ENCODE measurements around the gene CACNB4.
"Not testable (repeated sequence)": the region's sequence is repeated elsewhere in the genome, so short reads cannot be mapped to it uniquely, and the experiment has no call there.

CACNB4 gene

DNA sequence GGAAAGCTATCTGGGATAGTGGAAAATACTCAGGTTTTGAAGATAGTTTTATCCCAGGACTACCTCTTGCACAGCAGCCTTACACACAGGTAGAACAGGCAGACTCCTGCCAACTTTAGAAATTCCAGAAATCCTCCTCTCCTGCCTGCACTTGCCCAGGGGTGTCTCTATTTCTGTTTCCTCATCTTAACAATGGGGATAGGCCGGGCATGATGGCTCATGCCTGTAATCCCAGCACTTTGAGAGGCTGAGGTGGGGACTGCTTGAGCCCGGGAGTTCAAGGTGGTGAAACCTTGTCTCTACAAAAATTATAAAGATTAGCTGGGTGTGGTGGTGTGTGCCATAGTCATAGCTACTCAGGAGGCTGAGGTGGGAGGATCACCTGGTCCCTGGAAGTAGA lies 153.7 kb downstream of the CACNB4 start:
- ChIA-PET CTCF (interaction anchor here (0.6 kb wide), 1 partner anchor 59 kb away, joined by 4 read pairs; no protein-coding TSS in a partner anchor), POLR2A (no interaction called here)
- TF ChIP-seq, protein P1, sequence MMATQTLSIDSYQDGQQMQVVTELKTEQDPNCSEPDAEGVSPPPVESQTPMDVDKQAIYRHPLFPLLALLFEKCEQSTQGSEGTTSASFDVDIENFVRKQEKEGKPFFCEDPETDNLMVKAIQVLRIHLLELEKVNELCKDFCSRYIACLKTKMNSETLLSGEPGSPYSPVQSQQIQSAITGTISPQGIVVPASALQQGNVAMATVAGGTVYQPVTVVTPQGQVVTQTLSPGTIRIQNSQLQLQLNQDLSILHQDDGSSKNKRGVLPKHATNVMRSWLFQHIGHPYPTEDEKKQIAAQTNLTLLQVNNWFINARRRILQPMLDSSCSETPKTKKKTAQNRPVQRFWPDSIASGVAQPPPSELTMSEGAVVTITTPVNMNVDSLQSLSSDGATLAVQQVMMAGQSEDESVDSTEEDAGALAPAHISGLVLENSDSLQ (IDR thresholded peaks at IDR 0.05): no peak
- no peak for TF ChIP-seq ELF4 (IDR thresholded peaks at IDR 0.05)
- no peak for TF ChIP-seq L3MBTL2 (conservative IDR thresholded peaks at IDR 0.05)
- TF ChIP-seq FOXK2 (IDR thresholded peaks at IDR 0.05): no peak
- no peak for TF ChIP-seq FOXM1 (IDR thresholded peaks at IDR 0.05; ENCODE audit: borderline replicate concordance)
- DNase-seq (ENCODE audit: extremely low spot score): no peak

- DNase-seq (ENCODE audit: extremely low spot score): no peak
- POLR2A ChIA-PET: no interaction called here
- TF ChIP-seq ARNT (IDR thresholded peaks at IDR 0.05) (no peak), FOXM1 (IDR thresholded peaks at IDR 0.05; ENCODE audit: borderline replicate concordance) (no peak), TARDBP (IDR thresholded peaks at IDR 0.05) (no peak), SUZ12 (IDR thresholded peaks at IDR 0.05) (no peak), L3MBTL2 (conservative IDR thresholded peaks at IDR 0.05) (no peak), FOXA1 (IDR thresholded peaks at IDR 0.05) (no peak), ZNF384 (IDR thresholded peaks at IDR 0.05) (no peak), SP1 (IDR thresholded peaks at IDR 0.05) (no peak), LEF1 (IDR thresholded peaks at IDR 0.05; ENCODE audit: borderline replicate concordance) (no peak), ELF4 (IDR thresholded peaks at IDR 0.05) (no peak)
- CTCF ChIA-PET: no interaction called here
Observed at GRCh38 chr2:151943461-151943860, 155.4 kb downstream of the CACNB4 start.

DNA sequence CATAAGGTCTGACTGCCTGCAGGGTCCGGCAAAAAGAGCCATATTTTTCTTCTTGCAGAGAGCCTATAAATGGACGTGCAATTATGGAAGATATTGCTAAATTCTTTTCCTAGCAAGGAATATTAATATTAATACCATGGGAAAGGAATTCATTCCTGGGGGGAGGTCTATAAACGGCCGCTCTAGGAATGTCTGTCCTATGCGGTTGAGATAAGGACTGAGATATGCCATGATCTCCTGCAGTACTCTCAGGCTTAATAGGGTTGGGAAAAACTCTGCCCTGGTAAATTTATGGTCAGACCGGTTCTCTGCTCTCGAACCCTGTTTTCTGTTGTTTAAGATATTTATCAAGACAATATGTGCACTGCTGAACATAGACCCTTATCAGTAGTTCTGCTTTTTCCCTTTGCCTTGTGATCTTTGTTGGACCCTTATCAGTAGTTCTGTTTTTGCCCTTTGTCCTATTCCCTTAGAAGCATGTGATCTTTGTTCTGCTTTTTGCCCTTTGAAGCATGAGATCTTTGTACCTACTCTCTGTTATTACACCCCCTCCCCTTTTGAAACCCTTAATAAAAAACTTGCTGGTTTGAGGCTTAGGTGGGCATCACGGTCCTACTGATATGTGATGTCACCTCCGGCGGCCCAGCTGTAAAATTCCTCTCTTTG lies 156.2 kb downstream of the CACNB4 start:
- DNase-seq (ENCODE audit: extremely low spot score); CTCF ChIA-PET; POLR2A ChIA-PET: not testable (repeated sequence)

GRCh38 chr2:151937966-151938365 lies 160.9 kb downstream of the CACNB4 start:
- POLR2A ChIA-PET: no interaction called here
- CTCF ChIA-PET: no interaction called here
- TF ChIP-seq L3MBTL2 (conservative IDR thresholded peaks at IDR 0.05): no peak
- no peak for TF ChIP-seq ELF4 (IDR thresholded peaks at IDR 0.05)
- no peak for TF ChIP-seq NFRKB (IDR thresholded peaks at IDR 0.05)
- no peak for TF ChIP-seq TARDBP (IDR thresholded peaks at IDR 0.05)
- TF ChIP-seq SUZ12 (IDR thresholded peaks at IDR 0.05): no peak
- no peak for TF ChIP-seq HDGF (IDR thresholded peaks at IDR 0.05; ENCODE audit: borderline replicate concordance)
- TF ChIP-seq LEF1 (IDR thresholded peaks at IDR 0.05; ENCODE audit: borderline replicate concordance): no peak
- TF ChIP-seq FOXM1 (IDR thresholded peaks at IDR 0.05; ENCODE audit: borderline replicate concordance): no peak
- TF ChIP-seq, protein P1 (IDR thresholded peaks at IDR 0.05): no peak
- no peak for TF ChIP-seq FOXA1 (IDR thresholded peaks at IDR 0.05)
- no peak for TF ChIP-seq CTBP1 (IDR thresholded peaks at IDR 0.05; ENCODE audit: borderline replicate concordance)
- TF ChIP-seq ZNF384 (IDR thresholded peaks at IDR 0.05): no peak
- TF ChIP-seq SP1 (IDR thresholded peaks at IDR 0.05): no peak
- TF ChIP-seq ARNT (IDR thresholded peaks at IDR 0.05): no peak
- no peak for TF ChIP-seq FOXK2 (IDR thresholded peaks at IDR 0.05)
- no peak for TF ChIP-seq BHLHE40 (IDR thresholded peaks at IDR 0.05; ENCODE audit: borderline replicate concordance)
- no peak for DNase-seq (ENCODE audit: extremely low spot score)

DNA sequence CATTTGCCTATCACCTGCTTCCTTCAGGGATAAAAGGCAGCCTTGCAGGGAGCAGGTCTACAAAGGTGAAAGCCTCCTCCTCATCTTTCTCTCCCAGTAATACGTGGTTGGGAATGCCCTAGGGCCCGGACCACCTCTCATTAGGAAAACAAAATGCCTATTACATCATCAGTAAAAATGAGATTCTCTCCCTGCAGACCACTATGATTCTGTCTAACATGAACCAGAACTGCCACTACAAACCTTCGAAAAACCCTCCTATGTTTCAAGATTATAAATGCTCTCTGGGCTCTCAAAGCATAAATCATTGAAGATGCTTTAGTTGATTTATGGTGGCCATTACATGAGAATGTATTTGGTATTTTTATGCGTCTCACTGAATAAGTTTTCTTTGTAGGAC lies 162.2 kb downstream of the CACNB4 start:
- no peak for DNase-seq (ENCODE audit: extremely low spot score)
- ChIA-PET POLR2A (no interaction called here), CTCF (no interaction called here)
- TF ChIP-seq L3MBTL2 (conservative IDR thresholded peaks at IDR 0.05) (no peak), NFRKB (IDR thresholded peaks at IDR 0.05) (no peak), FOXM1 (IDR thresholded peaks at IDR 0.05; ENCODE audit: borderline replicate concordance) (no peak), TARDBP (IDR thresholded peaks at IDR 0.05) (no peak), CTBP1 (IDR thresholded peaks at IDR 0.05; ENCODE audit: borderline replicate concordance) (no peak), HDGF (IDR thresholded peaks at IDR 0.05; ENCODE audit: borderline replicate concordance) (no peak), FOXA1 (IDR thresholded peaks at IDR 0.05) (no peak), ELF4 (IDR thresholded peaks at IDR 0.05) (no peak), SP1 (IDR thresholded peaks at IDR 0.05) (no peak), LEF1 (IDR thresholded peaks at IDR 0.05; ENCODE audit: borderline replicate concordance) (no peak), ZNF384 (IDR thresholded peaks at IDR 0.05) (no peak), SUZ12 (IDR thresholded peaks at IDR 0.05) (no peak), FOXK2 (IDR thresholded peaks at IDR 0.05) (no peak), BHLHE40 (IDR thresholded peaks at IDR 0.05; ENCODE audit: borderline replicate concordance) (no peak), ARNT (IDR thresholded peaks at IDR 0.05) (no peak)
- TF ChIP-seq, protein P1 (IDR thresholded peaks at IDR 0.05): no peak

DNA sequence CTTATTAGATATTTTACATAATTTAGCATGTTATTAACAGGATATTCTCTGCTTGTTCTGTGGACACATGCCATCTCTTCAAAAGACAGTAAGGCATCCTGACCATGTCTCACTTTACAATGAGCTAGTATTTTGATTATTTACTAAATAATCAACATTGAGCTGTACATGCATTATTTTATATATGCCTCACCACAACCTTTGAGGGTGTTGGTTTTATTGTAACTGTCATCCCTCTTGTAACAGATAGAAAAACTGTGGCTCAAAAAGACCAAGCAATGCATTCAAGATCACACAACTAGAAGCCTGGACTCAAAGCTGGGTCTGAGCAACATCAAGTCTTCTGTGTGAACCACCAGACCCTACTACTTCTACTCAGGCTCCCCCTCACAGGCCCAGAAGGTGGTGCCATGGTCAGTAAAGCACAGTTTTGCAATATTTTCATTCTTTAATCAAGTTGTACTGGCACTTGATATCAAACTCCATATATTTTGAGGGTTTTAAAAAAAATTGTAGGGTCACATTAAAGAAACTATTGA lies 165.5 kb downstream of the CACNB4 start:
- DNase-seq (ENCODE audit: extremely low spot score): no peak
- TF ChIP-seq CTBP1 (IDR thresholded peaks at IDR 0.05; ENCODE audit: borderline replicate concordance) (no peak), FOXA1 (IDR thresholded peaks at IDR 0.05) (no peak), ZNF384 (IDR thresholded peaks at IDR 0.05) (no peak)
- POLR2A ChIA-PET: no interaction called here
- CTCF ChIA-PET: no interaction called here

- ChIA-PET POLR2A (no interaction called here), CTCF (interaction anchor here (1.2 kb wide), 2 partner anchors 16 to 18 kb away, joined by 3 to 4 read pairs; no protein-coding TSS in a partner anchor)
- TF ChIP-seq LEF1 (IDR thresholded peaks at IDR 0.05; ENCODE audit: borderline replicate concordance) (no peak), ELF4 (IDR thresholded peaks at IDR 0.05) (no peak), BHLHE40 (IDR thresholded peaks at IDR 0.05; ENCODE audit: borderline replicate concordance) (no peak), ARNT (IDR thresholded peaks at IDR 0.05) (no peak), NFRKB (IDR thresholded peaks at IDR 0.05) (no peak), CTBP1 (IDR thresholded peaks at IDR 0.05; ENCODE audit: borderline replicate concordance) (no peak), ZNF384 (IDR thresholded peaks at IDR 0.05) (no peak), HDGF (IDR thresholded peaks at IDR 0.05; ENCODE audit: borderline replicate concordance) (no peak)
- DNase-seq (ENCODE audit: extremely low spot score): no peak
Observed at GRCh38 chr2:151931756-151932155, 167.1 kb downstream of the CACNB4 start.

Measured in HEK293T (cell line).